Stimulated activated CD8-positive, alpha-beta memory T cell treated with anti-CD3 and anti-CD28 coated beads, Interleukin-15, amount 100 ng/mL, for 48 hours (primary cell): ENCODE measurements around the gene FAHD2B.
"Not testable (repeated sequence)": the region's sequence is repeated elsewhere in the genome, so short reads cannot be mapped to it uniquely, and the experiment has no call there.

Source experiments
- DNase-seq, 2 donors: peaks; one replicate each; pipeline ENCODE4 v3.0.0-alpha.2; 2020; ENCODE audit warnings: low read depth in 2 of 2

Gene FAHD2B

GRCh38 chr2:97068074-97068473 is 26.6 kb downstream of the FAHD2B start:
- DNase-seq = no peak

GRCh38 chr2:97067279-97068004 is 27.2 kb downstream of the FAHD2B start:
- DNase-seq = no peak

GRCh38 chr2:97066030-97066429 is 28.7 kb downstream of the FAHD2B start:
- not testable (repeated sequence) for DNase-seq

GRCh38 chr2:97062020-97062419 is 32.7 kb downstream of the FAHD2B start:
- DNase-seq = not testable (repeated sequence)

GRCh38 chr2:97059782-97060181 is 34.9 kb downstream of the FAHD2B start:
- DNase-seq = not testable (repeated sequence)

GRCh38 chr2:97056150-97056549 is 38.5 kb downstream of the FAHD2B start:
- DNase-seq = not testable (repeated sequence)

- not testable (repeated sequence) for DNase-seq
Observed at GRCh38 chr2:97050032-97050431, 44.6 kb downstream of the FAHD2B start.

- DNase-seq = not testable (repeated sequence)
Observed at GRCh38 chr2:97048448-97048847, 46.2 kb downstream of the FAHD2B start.

GRCh38 chr2:97046676-97047075 is 48.0 kb downstream of the FAHD2B start:
- not testable (repeated sequence) for DNase-seq

GRCh38 chr2:97045895-97046499 is 48.7 kb downstream of the FAHD2B start:
- not testable (repeated sequence) for DNase-seq
